Measurements from ENCODE around the gene LPAR1. TPM values are rescaled to one million over a fixed set of nuclear protein-coding genes. Genes with fewer than 3 reads are reported as not detected.

Gene LPAR1
- polyA plus RNA-seq, 3 donors: 15.1 to 18.1 (median 17.5) TPM

GRCh38 chr9:111029260-111029659 lies 9.0 kb downstream of the LPAR1 start:
- H3K4me3 ChIP-seq (replicated peaks in 1 of 3; ENCODE audit: low read depth in 2 of 3, low read length in 3 of 3): no peak overlapping the region
- H3K9me3 ChIP-seq (replicated peaks in 1 of 2; ENCODE audit: control insufficient read depth in 1 of 2, insufficient read depth in 1 of 2, low read length in 2 of 2): no peaks in the 10 kb centered on the region
- peaks cover 8 to 20% of the 10 kb centered on the region in 2 donors for H3K4me1 ChIP-seq (ENCODE audit: control insufficient read depth in 1 of 2, insufficient read depth in 2 of 2, low read length in 2 of 2)
- H3K27me3 ChIP-seq (ENCODE audit: control insufficient read depth in 2 of 2, insufficient read depth in 2 of 2, low read length in 2 of 2): no peaks in the 10 kb centered on the region
- H3K4me2 ChIP-seq (replicated peaks; ENCODE audit: extremely low read depth, low read length, poor library complexity, severe bottlenecking): no peak overlapping the region
- H3K36me3 ChIP-seq (replicated peaks in 1 of 2; ENCODE audit: control insufficient read depth in 1 of 2, insufficient read depth in 2 of 2, low read length in 2 of 2): peaks cover 0 to 19% of the 10 kb centered on the region in 2 donors
- H3K9ac ChIP-seq (ENCODE audit: insufficient read depth, low read length, poor library complexity, severe bottlenecking): no peak overlapping the region
- intact Hi-C loops (cut with micrococcal nuclease): no loop called here
- H3K4me3 Mint-ChIP-seq: peak overlapping the region; percentile 6 to 50
- DNase-seq: no peak
- peaks cover 78% of the 10 kb centered on the region for H4K20me1 ChIP-seq (ENCODE audit: insufficient read depth, low read length)
- peaks cover 18% of the 10 kb centered on the region for H3K4me1 Mint-ChIP-seq
- peak overlapping the region in 1 of 7 donors; percentile 6 for H3K27ac Mint-ChIP-seq
- peaks cover 0 to 10% (median 3%) of the 10 kb centered on the region in 3 donors for H3K27me3 Mint-ChIP-seq (ENCODE audit: low read depth in 3 of 3)
- peaks cover 34 to 56% of the 10 kb centered on the region in 2 donors for H3K36me3 Mint-ChIP-seq
- H3K9me3 Mint-ChIP-seq: peaks cover 0 to 11% (median 5%) of the 10 kb centered on the region in 7 donors
- peaks cover 31% of the 10 kb centered on the region for H3K79me2 ChIP-seq (ENCODE audit: insufficient read depth, low read length)
- H2AFZ ChIP-seq (ENCODE audit: insufficient read depth, low read depth, low read length, poor library complexity, severe bottlenecking): no peak overlapping the region
- no peak for TF ChIP-seq CTCF (IDR thresholded peaks at IDR 0.05)
- no peak overlapping the region for H3K27ac ChIP-seq (ENCODE audit: low read depth in 1 of 2, low read length in 2 of 2)
- WGBS (ENCODE audit: insufficient coverage): 20% methylated on average over 4 of the region's 4 CpGs

GRCh38 chr9:111027798-111028197 lies 10.5 kb downstream of the LPAR1 start:
- no peaks in the 10 kb centered on the region for H3K9me3 ChIP-seq (replicated peaks in 1 of 2; ENCODE audit: control insufficient read depth in 1 of 2, insufficient read depth in 1 of 2, low read length in 2 of 2)
- Mint-ChIP-seq H3K4me3 (no peak overlapping the region), H3K4me1 (peaks cover 17% of the 10 kb centered on the region), H3K27ac (no peak overlapping the region), H3K27me3 (ENCODE audit: low read depth in 3 of 3) (peaks cover 0 to 4% (median 3%) of the 10 kb centered on the region in 3 donors), H3K36me3 (peaks cover 30 to 51% of the 10 kb centered on the region in 2 donors), H3K9me3 (peaks cover 0 to 11% (median 5%) of the 10 kb centered on the region in 7 donors)
- H3K36me3 ChIP-seq (replicated peaks in 1 of 2; ENCODE audit: control insufficient read depth in 1 of 2, insufficient read depth in 2 of 2, low read length in 2 of 2): peaks cover 0 to 19% of the 10 kb centered on the region in 2 donors
- intact Hi-C loops (cut with micrococcal nuclease): no loop called here
- TF ChIP-seq CTCF (IDR thresholded peaks at IDR 0.05): no peak
- no peaks in the 10 kb centered on the region for H3K27me3 ChIP-seq (ENCODE audit: control insufficient read depth in 2 of 2, insufficient read depth in 2 of 2, low read length in 2 of 2)
- DNase-seq: no peak
- H3K4me3 ChIP-seq (replicated peaks in 1 of 3; ENCODE audit: low read depth in 2 of 3, low read length in 3 of 3): no peak overlapping the region
- no peak overlapping the region for H3K4me2 ChIP-seq (replicated peaks; ENCODE audit: extremely low read depth, low read length, poor library complexity, severe bottlenecking)
- H3K4me1 ChIP-seq (ENCODE audit: control insufficient read depth in 1 of 2, insufficient read depth in 2 of 2, low read length in 2 of 2): peaks cover 9 to 15% of the 10 kb centered on the region in 2 donors
- no peak overlapping the region for H3K27ac ChIP-seq (ENCODE audit: low read depth in 1 of 2, low read length in 2 of 2)
- no CpG with 5 or more reads among the region's 2 CpGs for WGBS (ENCODE audit: insufficient coverage)
- H4K20me1 ChIP-seq (ENCODE audit: insufficient read depth, low read length): peaks cover 76% of the 10 kb centered on the region
- H3K9ac ChIP-seq (ENCODE audit: insufficient read depth, low read length, poor library complexity, severe bottlenecking): no peak overlapping the region
- H2AFZ ChIP-seq (ENCODE audit: insufficient read depth, low read depth, low read length, poor library complexity, severe bottlenecking): no peak overlapping the region
- H3K79me2 ChIP-seq (ENCODE audit: insufficient read depth, low read length): peaks cover 17% of the 10 kb centered on the region
